ENCODE measurements around the gene N4BP3.

GRCh38 chr5:178153530-178154340, 40.4 kb downstream of the N4BP3 start, which contains the start of gene NHP2:
- TF ChIP-seq CTCF (IDR thresholded peaks at IDR 0.05) = no peak
- TF ChIP-seq POLR2A (IDR thresholded peaks at IDR 0.05) = peak; percentile 60
- peak; percentile 85 to 90 (median 86) for TF ChIP-seq POLR2AphosphoS5 (IDR thresholded peaks at IDR 0.05)
- no peak for TF ChIP-seq EP300 (IDR thresholded peaks at IDR 0.05; ENCODE audit: low read depth)

Measured in transverse colon (tissue), 4 donors.